IPS-15b (cell line): ENCODE measurements around the gene AHCYL1.

Source experiments
- H3K27me3 ChIP-seq: one replicate; pipeline ENCODE4 v1.6.1; 2013; ENCODE audit warnings: low read length; ENCODE audit not compliant: control insufficient read depth, insufficient read depth
- H3K36me3 ChIP-seq: one replicate; pipeline ENCODE4 v1.6.1; 2013; ENCODE audit warnings: low read length; ENCODE audit not compliant: control insufficient read depth, insufficient read depth
- H3K4me1 ChIP-seq: one replicate; pipeline ENCODE4 v1.6.1; 2013; ENCODE audit warnings: mild to moderate bottlenecking, low read length; ENCODE audit not compliant: control insufficient read depth, insufficient read depth
- H3K4me3 ChIP-seq: one replicate; pipeline ENCODE4 v1.5.1; 2013; ENCODE audit warnings: low read depth, low read length
- H3K9ac ChIP-seq: one replicate; pipeline ENCODE4 v1.6.1; 2013; ENCODE audit warnings: low read depth, mild to moderate bottlenecking, low read length
- H3K9me3 ChIP-seq: one replicate; pipeline ENCODE4 v1.6.1; 2013; ENCODE audit warnings: mild to moderate bottlenecking, low read length; ENCODE audit not compliant: control insufficient read depth, insufficient read depth

AHCYL1 gene

DNA sequence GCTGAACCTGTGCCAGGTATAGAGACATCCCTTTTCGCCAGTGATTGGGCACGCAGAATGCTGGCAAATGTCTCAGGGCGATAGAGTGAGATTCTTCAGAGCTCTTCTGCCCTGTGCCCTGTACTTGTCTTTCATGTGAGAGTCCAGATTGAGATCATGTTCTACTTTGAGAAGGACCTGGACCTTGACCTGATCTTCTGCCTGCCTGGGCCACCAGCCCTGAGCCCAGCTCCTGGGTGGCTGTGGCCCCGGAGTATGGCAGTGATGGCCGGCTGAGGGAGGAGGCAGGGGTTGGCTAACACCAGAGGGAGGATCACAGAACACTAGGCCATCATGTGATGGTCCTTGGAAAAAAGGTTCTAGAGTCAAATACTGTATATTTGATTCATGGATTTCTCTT lies 63.7 kb downstream of the AHCYL1 start:
- Histone ChIP-seq H3K4me3 (no peak overlapping the region), H3K4me1 (no peaks in the 10 kb centered on the region), H3K9ac (no peak overlapping the region), H3K36me3 (peaks cover 71% of the 10 kb centered on the region), H3K27me3 (no peaks in the 10 kb centered on the region), H3K9me3 (no peaks in the 10 kb centered on the region)

DNA sequence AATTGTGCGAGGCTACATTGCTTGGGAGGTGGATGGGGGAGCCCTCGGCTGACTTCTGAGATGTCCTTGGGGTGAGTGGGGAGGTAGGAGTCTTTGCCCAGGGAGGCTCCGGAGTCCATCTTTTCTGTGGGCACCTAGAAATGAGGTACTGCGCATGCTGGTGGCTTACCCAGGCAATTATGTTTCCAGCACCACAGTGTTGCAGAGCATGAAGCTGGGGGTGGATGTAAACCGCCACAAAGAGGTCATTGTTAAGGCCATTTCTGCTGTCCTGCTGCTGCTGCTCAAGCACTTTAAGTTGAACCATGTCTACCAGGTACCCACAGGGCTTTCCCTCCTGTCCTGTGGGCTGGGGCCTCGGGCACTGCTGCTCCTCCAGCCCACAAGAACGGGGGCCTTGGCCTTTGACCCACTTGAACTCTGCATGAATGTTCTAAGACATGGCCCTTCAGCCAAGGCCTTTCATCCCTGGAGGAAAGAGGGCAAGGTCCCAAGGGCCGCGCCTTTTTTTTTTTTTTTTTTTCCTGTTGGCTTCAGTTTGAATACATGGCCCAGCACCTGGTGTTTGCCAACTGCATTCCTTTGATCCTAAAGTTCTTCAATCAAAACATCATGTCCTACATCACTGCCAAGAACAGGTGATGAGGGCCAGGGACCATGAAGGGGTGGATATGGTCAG lies 64.5 kb downstream of the AHCYL1 start:
- no peaks in the 10 kb centered on the region for H3K4me1 ChIP-seq
- H3K9ac ChIP-seq, result no peak overlapping the region
- H3K9me3 ChIP-seq, result no peaks in the 10 kb centered on the region
- no peaks in the 10 kb centered on the region for H3K27me3 ChIP-seq
- H3K36me3 ChIP-seq, result peaks cover 69% of the 10 kb centered on the region
- no peak overlapping the region for H3K4me3 ChIP-seq

DNA sequence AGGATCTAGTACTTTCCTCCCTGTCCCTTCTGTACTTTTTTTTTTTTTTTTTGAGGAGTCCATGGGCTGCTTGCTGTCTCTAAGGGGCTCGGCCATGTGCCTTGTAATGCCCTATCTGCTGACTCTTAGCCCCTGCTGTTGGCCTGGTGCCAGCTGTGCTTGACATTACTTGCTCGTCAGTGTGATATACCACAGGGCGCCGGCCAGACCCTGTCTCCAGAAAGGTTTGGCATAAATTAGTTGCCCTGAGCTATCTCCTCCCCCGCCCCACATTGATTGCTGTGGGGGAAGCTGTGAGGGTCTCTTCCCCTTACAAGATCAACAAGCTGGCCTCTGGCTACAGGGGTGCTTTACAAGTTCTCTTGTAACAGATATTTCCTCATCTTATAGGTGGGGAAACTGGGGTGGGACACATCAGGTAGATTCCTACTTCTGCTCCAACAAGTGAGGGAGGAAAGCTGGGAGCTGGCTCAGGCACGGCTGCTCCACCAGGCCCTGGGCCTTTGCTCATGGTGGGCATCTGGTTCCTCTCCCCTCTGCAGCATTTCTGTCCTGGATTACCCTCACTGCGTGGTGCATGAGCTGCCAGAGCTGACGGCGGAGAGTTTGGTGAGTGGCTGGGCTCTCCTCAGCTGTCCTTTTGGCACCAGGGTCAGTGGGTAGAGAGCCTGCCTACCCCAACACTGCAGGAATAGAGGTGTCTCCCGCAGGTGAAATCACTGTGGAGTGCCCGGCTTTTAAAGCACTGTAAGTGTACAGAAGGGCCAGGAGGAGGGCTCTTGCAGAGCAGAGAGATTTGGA lies 65.4 kb downstream of the AHCYL1 start:
- no peaks in the 10 kb centered on the region for H3K4me1 ChIP-seq
- no peaks in the 10 kb centered on the region for H3K9me3 ChIP-seq
- no peak overlapping the region for H3K4me3 ChIP-seq
- peaks cover 69% of the 10 kb centered on the region for H3K36me3 ChIP-seq
- H3K27me3 ChIP-seq, result no peaks in the 10 kb centered on the region
- H3K9ac ChIP-seq, result no peak overlapping the region

DNA sequence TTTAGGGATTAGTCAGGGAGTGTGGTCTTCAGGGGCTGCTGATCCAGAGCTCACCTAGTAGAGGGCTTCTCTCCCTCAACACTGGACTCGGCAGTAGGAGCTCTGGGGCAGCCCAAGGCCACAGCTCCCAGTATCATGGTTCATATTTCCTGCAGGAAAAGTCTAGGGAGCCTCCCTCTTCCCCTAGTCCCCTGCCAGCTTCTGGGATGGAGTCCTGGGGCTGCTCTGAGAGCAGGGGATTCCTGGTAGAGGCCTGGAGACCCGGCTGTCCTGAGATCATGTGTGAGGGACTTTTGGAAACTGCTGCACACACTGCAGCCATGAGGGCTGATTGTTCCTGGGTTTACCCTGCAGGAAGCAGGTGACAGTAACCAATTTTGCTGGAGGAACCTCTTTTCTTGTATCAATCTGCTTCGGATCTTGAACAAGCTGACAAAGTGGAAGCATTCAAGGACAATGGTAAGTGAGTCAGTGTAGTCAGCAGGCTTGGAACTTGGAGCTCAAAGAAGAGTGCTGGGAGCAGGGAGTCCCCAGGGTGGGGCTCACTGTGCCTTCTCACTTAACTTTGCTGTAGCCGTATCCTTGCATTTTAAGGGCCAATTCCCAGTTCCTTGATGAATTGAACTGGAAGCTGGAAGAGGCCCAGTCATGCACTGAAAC lies 66.2 kb downstream of the AHCYL1 start:
- H3K27me3 ChIP-seq, result no peaks in the 10 kb centered on the region
- no peak overlapping the region for H3K9ac ChIP-seq
- H3K36me3 ChIP-seq, result peaks cover 68% of the 10 kb centered on the region
- H3K4me3 ChIP-seq, result no peak overlapping the region
- no peaks in the 10 kb centered on the region for H3K4me1 ChIP-seq
- H3K9me3 ChIP-seq, result no peaks in the 10 kb centered on the region

DNA sequence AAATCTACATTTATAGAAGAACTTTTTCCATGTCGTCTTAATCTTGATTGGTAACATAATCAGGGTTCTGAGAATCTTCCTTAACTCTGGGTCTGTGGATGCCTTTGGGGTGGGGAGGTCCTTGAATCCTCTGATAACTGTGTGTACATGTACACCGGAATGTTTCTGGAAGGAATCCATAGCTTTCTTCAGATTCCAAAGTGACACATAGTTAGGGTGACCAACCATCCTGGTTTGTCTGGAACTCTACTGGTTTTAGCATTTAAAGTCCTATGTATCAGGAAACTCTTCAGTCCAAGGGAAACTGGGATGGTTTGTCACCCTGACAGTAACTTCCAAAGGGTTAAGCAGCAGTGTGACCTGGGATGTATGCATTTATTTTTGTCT lies 66.7 kb downstream of the AHCYL1 start:
- Histone ChIP-seq H3K9ac (no peak overlapping the region), H3K9me3 (no peaks in the 10 kb centered on the region), H3K27me3 (no peaks in the 10 kb centered on the region), H3K36me3 (peaks cover 70% of the 10 kb centered on the region), H3K4me3 (no peak overlapping the region), H3K4me1 (no peaks in the 10 kb centered on the region)

DNA sequence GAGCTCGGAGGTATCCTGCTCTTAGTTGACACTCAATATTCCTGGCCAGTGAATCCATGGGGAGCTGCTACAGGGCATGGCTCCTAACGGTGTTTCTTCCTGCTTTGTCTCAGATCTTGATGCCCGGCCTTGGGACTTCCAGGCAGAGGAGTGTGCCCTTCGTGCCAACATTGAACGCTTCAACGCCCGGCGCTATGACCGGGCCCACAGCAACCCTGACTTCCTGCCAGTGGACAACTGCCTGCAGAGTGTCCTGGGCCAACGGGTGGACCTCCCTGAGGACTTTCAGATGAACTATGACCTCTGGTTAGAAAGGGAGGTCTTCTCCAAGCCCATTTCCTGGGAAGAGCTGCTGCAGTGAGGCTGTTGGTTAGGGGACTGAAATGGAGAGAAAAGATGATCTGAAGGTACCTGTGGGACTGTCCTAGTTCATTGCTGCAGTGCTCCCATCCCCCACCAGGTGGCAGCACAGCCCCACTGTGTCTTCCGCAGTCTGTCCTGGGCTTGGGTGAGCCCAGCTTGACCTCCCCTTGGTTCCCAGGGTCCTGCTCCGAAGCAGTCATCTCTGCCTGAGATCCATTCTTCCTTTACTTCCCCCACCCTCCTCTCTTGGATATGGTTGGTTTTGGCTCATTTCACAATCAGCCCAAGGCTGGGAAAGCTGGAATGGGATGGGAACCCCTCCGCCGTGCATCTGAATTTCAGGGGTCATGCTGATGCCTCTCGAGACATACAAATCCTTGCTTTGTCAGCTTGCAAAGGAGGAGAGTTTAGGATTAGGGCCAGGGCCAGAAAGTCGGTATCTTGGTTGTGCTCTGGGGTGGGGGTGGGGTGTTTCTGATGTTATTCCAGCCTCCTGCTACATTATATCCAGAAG lies 69.2 kb downstream of the AHCYL1 start:
- no peaks in the 10 kb centered on the region for H3K27me3 ChIP-seq
- H3K4me3 ChIP-seq, result no peak overlapping the region
- no peak overlapping the region for H3K9ac ChIP-seq
- no peaks in the 10 kb centered on the region for H3K9me3 ChIP-seq
- H3K36me3 ChIP-seq, result peaks cover 72% of the 10 kb centered on the region
- no peaks in the 10 kb centered on the region for H3K4me1 ChIP-seq

DNA sequence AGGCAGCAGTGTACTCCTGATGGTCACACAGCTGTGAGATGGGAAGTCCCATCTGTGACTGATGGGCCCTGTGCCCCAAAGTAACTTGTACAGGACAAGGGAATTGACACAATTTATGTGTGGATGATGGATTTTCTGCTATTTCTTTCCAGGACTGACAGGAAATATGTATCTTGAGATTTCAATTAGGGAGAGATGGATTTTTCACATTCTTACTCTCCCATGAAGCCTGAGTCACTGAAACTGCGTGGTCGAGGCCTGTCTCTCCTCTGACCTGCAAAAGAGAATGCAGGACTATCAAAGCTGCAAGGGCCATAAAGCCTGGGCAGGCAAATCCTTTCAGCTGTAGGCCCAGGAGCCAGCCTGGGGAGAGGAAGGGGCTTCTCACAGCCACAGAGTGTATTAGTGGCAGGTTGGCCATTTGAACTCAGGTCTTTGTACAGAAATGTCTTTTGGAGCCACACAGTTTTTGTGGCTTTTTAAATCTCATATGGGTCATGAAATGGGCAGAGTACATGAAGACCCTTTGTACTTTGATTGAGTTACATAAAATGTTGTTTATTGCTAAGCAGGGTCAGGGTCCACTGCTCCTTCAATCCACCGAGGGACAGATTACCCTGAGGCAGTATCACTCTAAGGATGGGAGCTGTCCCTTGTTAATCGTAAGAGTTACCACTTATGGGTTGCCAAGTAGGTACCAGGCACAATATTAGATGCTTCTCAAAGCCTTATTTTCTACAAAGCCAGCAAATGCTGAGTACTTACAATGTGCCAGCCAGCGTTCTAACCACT lies 71.1 kb downstream of the AHCYL1 start:
- Histone ChIP-seq H3K4me3 (no peak overlapping the region), H3K9me3 (no peaks in the 10 kb centered on the region), H3K9ac (no peak overlapping the region), H3K36me3 (peaks cover 59% of the 10 kb centered on the region), H3K4me1 (no peaks in the 10 kb centered on the region), H3K27me3 (no peaks in the 10 kb centered on the region)

DNA sequence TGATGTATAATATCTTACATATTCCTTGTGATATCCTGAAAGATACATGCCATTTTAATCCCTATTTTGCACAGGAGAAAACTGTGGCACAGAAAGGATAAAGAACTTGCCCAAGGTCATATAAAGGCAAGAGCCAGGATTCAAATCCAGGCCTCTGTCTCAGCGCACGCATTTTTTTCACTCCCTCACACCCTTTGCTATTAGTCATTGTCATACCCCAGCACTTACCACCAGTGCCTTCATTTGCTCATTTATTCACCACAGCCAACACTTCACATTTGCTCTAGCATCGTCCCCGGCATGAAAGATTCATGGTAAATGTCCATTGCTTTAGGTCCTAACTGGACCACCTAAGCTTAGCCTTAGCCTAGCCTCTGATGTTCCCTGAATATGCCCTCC lies 71.7 kb downstream of the AHCYL1 start:
- peaks cover 53% of the 10 kb centered on the region for H3K36me3 ChIP-seq
- no peak overlapping the region for H3K4me3 ChIP-seq
- no peaks in the 10 kb centered on the region for H3K27me3 ChIP-seq
- H3K9me3 ChIP-seq, result no peaks in the 10 kb centered on the region
- H3K9ac ChIP-seq, result no peak overlapping the region
- no peaks in the 10 kb centered on the region for H3K4me1 ChIP-seq

DNA sequence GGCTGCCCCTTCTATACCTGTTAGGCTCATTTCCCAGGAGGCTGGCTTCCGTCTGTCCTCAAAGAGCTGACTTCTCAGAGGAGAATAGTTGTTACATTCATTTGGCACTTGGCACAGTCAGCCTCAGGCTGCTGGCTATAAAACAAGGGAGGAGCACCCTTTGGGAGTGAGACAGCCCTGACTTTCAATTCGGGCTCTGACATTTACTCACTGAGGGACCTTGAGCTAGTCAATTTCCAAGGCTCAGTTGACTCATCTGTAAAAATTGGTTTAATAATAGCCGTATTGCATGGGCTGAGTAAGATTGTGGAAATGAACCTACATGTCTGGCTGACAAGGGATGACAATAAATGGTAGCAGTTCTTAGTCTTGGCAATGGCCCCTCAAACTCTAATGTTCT lies 72.2 kb downstream of the AHCYL1 start:
- H3K9ac ChIP-seq, result no peak overlapping the region
- no peaks in the 10 kb centered on the region for H3K9me3 ChIP-seq
- H3K4me3 ChIP-seq, result no peak overlapping the region
- no peaks in the 10 kb centered on the region for H3K27me3 ChIP-seq
- peaks cover 49% of the 10 kb centered on the region for H3K36me3 ChIP-seq
- H3K4me1 ChIP-seq, result no peaks in the 10 kb centered on the region

DNA sequence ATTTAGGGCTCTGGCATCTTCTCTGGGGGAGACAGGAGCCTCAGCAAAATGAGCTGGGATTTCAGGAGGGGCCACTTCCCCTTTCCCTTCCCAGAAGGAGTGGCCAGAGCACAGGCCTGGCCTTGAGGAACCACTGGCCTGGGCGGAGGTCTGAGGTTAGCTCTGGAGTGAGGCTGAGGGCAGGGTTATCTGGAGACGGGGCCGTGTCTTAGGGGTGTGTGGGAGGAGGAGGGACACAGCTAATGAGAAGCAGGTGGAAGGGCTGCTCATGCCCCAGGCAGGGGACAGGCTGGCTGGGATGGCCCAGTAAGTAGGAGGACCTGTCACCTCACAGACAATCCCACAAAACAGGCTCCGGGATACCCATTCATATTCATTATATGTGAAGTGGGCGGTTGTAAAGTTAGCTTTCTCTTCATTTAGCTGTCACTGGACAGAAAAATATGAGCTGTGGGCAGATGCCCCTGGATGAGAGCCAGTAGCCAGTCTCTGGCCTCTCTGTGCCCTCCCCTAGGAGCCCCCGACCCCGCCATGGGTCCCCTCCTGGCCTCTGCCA lies 73.5 kb downstream of the AHCYL1 start:
- Histone ChIP-seq H3K4me3 (no peak overlapping the region), H3K9ac (no peak overlapping the region), H3K27me3 (no peaks in the 10 kb centered on the region), H3K9me3 (no peaks in the 10 kb centered on the region), H3K36me3 (peaks cover 38% of the 10 kb centered on the region), H3K4me1 (no peaks in the 10 kb centered on the region)
